HG03066 (cell line): Measurements from ENCODE around the gene CTDP1.

Experiments used
- ATAC-seq: cut with Tn5 transposase; IDR thresholded peaks from one replicate; pipeline ENCODE4 v1.9.1; 2021; ENCODE audit warnings: low read depth; ENCODE audit not compliant: unreplicated experiment

CTDP1 gene

DNA sequence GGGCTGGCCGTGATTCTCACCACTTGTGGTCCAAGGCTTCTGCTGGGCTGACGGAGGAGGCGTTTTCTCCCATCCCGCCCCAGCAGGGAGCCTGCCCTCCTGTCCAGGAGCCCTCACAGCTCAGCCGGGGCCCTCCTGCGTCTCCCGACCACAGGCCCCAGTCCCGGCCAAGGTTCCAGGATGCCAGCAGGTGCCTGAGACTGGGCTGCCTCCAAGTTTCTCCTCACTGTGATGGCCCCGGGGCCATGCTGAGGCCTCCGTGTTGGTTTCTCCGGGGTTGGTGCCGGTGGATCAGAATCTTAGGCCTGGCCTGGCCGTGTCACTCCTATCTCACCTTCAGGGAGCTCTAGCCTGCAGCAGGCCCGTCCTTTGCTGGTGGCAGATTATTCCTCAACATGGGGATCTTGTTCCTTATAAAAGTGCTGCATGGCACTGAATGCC is 124.0 kb downstream of the CTDP1 start:
- no peak for ATAC-seq
